ENCODE data around the gene PTPRK.

DNA sequence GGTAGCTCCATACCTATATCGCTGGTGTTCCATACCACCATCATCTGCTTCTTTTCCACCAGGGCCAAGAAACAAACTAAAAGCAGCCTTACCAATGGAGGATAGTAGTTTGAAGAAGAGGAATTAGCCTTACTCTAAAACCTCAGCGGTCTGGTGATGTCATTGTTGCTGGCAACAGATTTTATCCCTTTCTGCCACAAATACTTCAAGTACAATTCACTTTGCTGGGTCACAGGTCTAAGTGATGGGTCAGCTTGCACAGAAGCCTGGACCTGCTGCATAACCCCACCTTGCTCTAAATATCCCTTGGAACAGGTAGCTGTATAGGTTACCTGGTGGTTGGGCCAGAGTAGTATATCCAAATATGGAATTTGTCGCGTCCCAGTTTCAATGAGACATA, 566.3 kb downstream of the PTPRK start:
- TF ChIP-seq, protein P1, sequence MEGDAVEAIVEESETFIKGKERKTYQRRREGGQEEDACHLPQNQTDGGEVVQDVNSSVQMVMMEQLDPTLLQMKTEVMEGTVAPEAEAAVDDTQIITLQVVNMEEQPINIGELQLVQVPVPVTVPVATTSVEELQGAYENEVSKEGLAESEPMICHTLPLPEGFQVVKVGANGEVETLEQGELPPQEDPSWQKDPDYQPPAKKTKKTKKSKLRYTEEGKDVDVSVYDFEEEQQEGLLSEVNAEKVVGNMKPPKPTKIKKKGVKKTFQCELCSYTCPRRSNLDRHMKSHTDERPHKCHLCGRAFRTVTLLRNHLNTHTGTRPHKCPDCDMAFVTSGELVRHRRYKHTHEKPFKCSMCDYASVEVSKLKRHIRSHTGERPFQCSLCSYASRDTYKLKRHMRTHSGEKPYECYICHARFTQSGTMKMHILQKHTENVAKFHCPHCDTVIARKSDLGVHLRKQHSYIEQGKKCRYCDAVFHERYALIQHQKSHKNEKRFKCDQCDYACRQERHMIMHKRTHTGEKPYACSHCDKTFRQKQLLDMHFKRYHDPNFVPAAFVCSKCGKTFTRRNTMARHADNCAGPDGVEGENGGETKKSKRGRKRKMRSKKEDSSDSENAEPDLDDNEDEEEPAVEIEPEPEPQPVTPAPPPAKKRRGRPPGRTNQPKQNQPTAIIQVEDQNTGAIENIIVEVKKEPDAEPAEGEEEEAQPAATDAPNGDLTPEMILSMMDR (optimal IDR thresholded peaks at IDR 0.05 in 1 of 3, IDR thresholded peaks at IDR 0.05 in 1 of 3, conservative IDR thresholded peaks at IDR 0.05 in 1 of 3; ENCODE audit: extremely low read depth in 1 of 3, insufficient read depth in 2 of 3, low read length in 3 of 3), result no peak
- TF ChIP-seq EZH2 (IDR thresholded peaks at IDR 0.05; ENCODE audit: low read length), result no peak

Measured in keratinocyte (primary cell).